Loucy (cell line): ENCODE measurements around the gene ANP32A.

Source experiments
- H2AFZ ChIP-seq: fragments of 200-600 bp; sonication (generic); 2 replicates; pipeline ENCODE4 v1.6.0; 2016; ENCODE audit warnings: antibody characterized with exemption, mild to moderate bottlenecking, low read length, moderate library complexity
- H3F3A ChIP-seq: fragments of 200-600 bp; 2 replicates; pipeline ENCODE4 v1.6.0; 2016; ENCODE audit warnings: antibody characterized with exemption, low read depth, mild to moderate bottlenecking
- H3K27me3 ChIP-seq: fragments of 200-600 bp; sonication (generic); 2 replicates; pipeline ENCODE4 v1.6.1; 2014; ENCODE audit warnings: low read length, mild to moderate bottlenecking; ENCODE audit not compliant: insufficient read depth, poor library complexity, severe bottlenecking
- H3K36me3 ChIP-seq: fragments of 200-600 bp; sonication (generic); 2 replicates; pipeline ENCODE4 v1.6.1; 2016; ENCODE audit warnings: low read length; ENCODE audit not compliant: insufficient read depth
- H3K4me1 ChIP-seq: fragments of 200-600 bp; sonication (generic); 2 replicates; pipeline ENCODE4 v1.5.1; 2014; ENCODE audit warnings: low read length, mild to moderate bottlenecking; ENCODE audit not compliant: insufficient read depth, poor library complexity, severe bottlenecking
- H3K4me2 ChIP-seq: fragments of 200-600 bp; sonication (generic); 2 replicates; pipeline ENCODE4 v1.6.0; 2014; ENCODE audit warnings: antibody characterized with exemption, low read length, low read depth, mild to moderate bottlenecking; ENCODE audit not compliant: poor library complexity, severe bottlenecking
- H3K4me3 ChIP-seq: fragments of 200-600 bp; sonication (generic); 2 replicates; pipeline ENCODE4 v1.5.1; 2014; ENCODE audit warnings: low read length, mild to moderate bottlenecking, mixed read lengths; ENCODE audit not compliant: poor library complexity, severe bottlenecking
- H3K79me2 ChIP-seq: fragments of 200-600 bp; sonication (generic); 2 replicates; pipeline ENCODE4 v1.6.1; 2014; ENCODE audit warnings: low read length; ENCODE audit not compliant: insufficient read depth
- H3K9ac ChIP-seq: fragments of 200-600 bp; sonication (generic); 2 replicates; pipeline ENCODE4 v1.6.0; 2014; ENCODE audit warnings: mild to moderate bottlenecking, low read depth, low read length, moderate library complexity; ENCODE audit not compliant: poor library complexity, severe bottlenecking
- H3K9me2 ChIP-seq: fragments of 200-600 bp; sonication (generic); replicated peaks from 2 replicates; pipeline ENCODE4 v1.6.1; 2016; ENCODE audit warnings: low read depth, low read length, mixed read lengths
- H3K9me3 ChIP-seq: fragments of 200-600 bp; sonication (generic); 2 replicates; pipeline ENCODE4 v1.6.1; 2014; ENCODE audit warnings: mild to moderate bottlenecking, antibody characterized with exemption, low read length, low read depth; ENCODE audit not compliant: insufficient read depth
- H4K20me1 ChIP-seq: fragments of 200-600 bp; sonication (generic); 2 replicates; pipeline ENCODE4 v1.6.0; 2014; ENCODE audit warnings: antibody characterized with exemption, low read length, mild to moderate bottlenecking; ENCODE audit not compliant: insufficient read depth, poor library complexity, severe bottlenecking
- EZH2phosphoT487 ChIP-seq: fragments of 200-600 bp; IDR thresholded peaks from 2 replicates; pipeline ENCODE4 v1.6.1; 2018; ENCODE audit warnings: antibody characterized with exemption, mild to moderate bottlenecking, moderate library complexity, borderline replicate concordance
- TF ChIP-seq, protein P1 (sequence below): fragments of 200-600 bp; sonication (generic); conservative IDR thresholded peaks from 2 replicates; pipeline ENCODE4 v1.5.1; 2014; ENCODE audit warnings: mild to moderate bottlenecking, antibody characterized with exemption, low read length

The ANP32A gene

DNA sequence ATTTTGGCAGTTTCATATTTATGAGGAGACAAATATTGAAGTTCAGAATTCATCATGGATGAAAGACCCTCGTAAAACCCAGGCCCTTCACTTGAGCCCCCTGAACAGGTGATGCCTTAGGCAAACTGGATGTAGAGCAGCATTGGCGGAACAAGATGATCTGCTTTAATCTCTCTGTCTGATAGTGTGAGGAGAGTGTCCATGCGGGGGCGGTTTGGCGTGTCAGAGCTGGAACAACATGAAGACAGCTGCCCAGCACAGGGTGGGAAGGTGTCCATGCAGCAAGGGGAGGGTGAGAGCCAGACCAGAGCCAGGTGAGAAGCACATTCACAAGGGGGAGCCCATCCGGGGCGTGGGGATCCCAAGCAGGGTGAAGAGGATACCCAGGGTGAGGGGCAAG, 31.8 kb upstream of the ANP32A start:
- Histone ChIP-seq H3K9me2 (no peaks in the 10 kb centered on the region), H4K20me1 (no peaks in the 10 kb centered on the region), H3K9ac (no peak overlapping the region), H3K36me3 (no peaks in the 10 kb centered on the region), H3K4me1 (no peaks in the 10 kb centered on the region), H3K9me3 (peaks cover 7% of the 10 kb centered on the region; the same call in 1 of the 2 replicates), H3K4me2 (no peak overlapping the region), H3F3A (no peaks in the 10 kb centered on the region), H3K27me3 (no peaks in the 10 kb centered on the region), H3K4me3 (no peak overlapping the region), H2AFZ (no peak overlapping the region), H3K79me2 (no peaks in the 10 kb centered on the region)
- TF ChIP-seq EZH2phosphoT487 = no peak
- TF ChIP-seq, protein P1, sequence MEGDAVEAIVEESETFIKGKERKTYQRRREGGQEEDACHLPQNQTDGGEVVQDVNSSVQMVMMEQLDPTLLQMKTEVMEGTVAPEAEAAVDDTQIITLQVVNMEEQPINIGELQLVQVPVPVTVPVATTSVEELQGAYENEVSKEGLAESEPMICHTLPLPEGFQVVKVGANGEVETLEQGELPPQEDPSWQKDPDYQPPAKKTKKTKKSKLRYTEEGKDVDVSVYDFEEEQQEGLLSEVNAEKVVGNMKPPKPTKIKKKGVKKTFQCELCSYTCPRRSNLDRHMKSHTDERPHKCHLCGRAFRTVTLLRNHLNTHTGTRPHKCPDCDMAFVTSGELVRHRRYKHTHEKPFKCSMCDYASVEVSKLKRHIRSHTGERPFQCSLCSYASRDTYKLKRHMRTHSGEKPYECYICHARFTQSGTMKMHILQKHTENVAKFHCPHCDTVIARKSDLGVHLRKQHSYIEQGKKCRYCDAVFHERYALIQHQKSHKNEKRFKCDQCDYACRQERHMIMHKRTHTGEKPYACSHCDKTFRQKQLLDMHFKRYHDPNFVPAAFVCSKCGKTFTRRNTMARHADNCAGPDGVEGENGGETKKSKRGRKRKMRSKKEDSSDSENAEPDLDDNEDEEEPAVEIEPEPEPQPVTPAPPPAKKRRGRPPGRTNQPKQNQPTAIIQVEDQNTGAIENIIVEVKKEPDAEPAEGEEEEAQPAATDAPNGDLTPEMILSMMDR = no peak

DNA sequence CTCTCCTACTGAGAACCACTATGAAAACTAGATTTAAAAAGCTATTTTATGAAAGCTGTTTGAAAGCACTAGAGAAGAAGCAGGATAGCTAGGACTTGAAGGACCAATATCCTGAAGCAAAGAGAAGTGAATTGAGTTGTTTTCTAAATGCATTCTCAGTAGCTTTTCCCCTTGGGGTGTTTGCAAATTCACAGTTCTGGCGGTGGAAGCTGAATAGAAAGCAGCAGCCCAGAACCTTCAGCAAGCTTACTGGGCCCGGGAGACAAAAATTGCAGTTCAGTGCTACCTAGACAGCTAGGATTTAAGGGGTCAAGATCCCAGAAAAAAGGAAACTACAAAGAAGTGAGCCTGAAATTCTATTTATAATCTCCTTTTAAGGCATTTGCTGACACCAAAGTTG, 31.3 kb upstream of the ANP32A start:
- no peak for TF ChIP-seq EZH2phosphoT487
- TF ChIP-seq, protein P1 = no peak
- H3K4me2 ChIP-seq = no peak overlapping the region
- H3K9ac ChIP-seq = no peak overlapping the region
- no peaks in the 10 kb centered on the region for H3K9me2 ChIP-seq
- H3K9me3 ChIP-seq = peaks cover 2% of the 10 kb centered on the region; the same call in 1 of the 2 replicates
- no peaks in the 10 kb centered on the region for H3K27me3 ChIP-seq
- H4K20me1 ChIP-seq = no peaks in the 10 kb centered on the region
- H3K4me3 ChIP-seq = no peak overlapping the region
- no peak overlapping the region for H2AFZ ChIP-seq
- no peaks in the 10 kb centered on the region for H3K79me2 ChIP-seq
- no peaks in the 10 kb centered on the region for H3K4me1 ChIP-seq
- no peaks in the 10 kb centered on the region for H3K36me3 ChIP-seq
- no peaks in the 10 kb centered on the region for H3F3A ChIP-seq

DNA sequence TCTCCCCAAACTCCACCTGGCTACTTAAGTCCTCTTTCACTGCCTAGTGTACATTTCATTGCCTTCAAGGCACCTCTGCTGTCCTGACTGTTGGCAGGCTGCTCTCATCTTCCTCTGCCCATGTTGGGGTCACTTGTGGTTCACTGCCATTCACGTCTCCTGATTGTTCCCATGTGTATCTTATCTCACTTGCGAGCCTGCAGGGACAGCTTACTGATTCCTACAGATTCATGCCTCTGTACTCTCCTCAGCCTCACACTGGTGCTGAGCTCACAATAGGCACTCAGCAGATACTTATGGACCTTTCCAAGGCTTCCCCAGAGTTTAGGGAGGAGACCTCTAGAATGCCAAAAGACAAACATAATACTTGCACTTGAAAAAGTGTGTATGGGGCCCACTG, 28.8 kb upstream of the ANP32A start:
- Histone ChIP-seq H3K9me2 (no peaks in the 10 kb centered on the region), H3K27me3 (no peaks in the 10 kb centered on the region), H3K36me3 (no peaks in the 10 kb centered on the region), H3K4me2 (no peak overlapping the region), H4K20me1 (no peaks in the 10 kb centered on the region), H3K9me3 (no peaks in the 10 kb centered on the region), H3K4me3 (no peak overlapping the region), H3K9ac (no peak overlapping the region), H3K79me2 (no peaks in the 10 kb centered on the region), H3F3A (no peaks in the 10 kb centered on the region), H2AFZ (no peak overlapping the region), H3K4me1 (no peaks in the 10 kb centered on the region)
- TF ChIP-seq EZH2phosphoT487 = no peak
- TF ChIP-seq, protein P1 = no peak
